Mononuclear cell (primary cell): ENCODE data around the gene PRELID3B. TPM values are rescaled to one million over a fixed set of nuclear protein-coding genes. Genes with fewer than 3 reads are reported as not detected.
"Not testable (repeated sequence)": the region's sequence is repeated elsewhere in the genome, so short reads cannot be mapped to it uniquely, and the experiment has no call there.

Experiments used
- H3K27me3 ChIP-seq: 2 replicates; pipeline ENCODE4 v1.6.0; 2011; ENCODE audit warnings: low read length, control low read depth; ENCODE audit not compliant: insufficient read depth
- H3K4me1 ChIP-seq: 2 replicates; pipeline ENCODE4 v1.5.1; 2011; ENCODE audit warnings: mild to moderate bottlenecking, low read length, control low read depth; ENCODE audit not compliant: insufficient read depth
- H3K4me3 ChIP-seq: 2 replicates; pipeline ENCODE4 v1.5.1; 2011; ENCODE audit warnings: mild to moderate bottlenecking, low read length, moderate library complexity
- H3K9me3 ChIP-seq: 2 replicates; pipeline ENCODE4 v1.5.1; 2011; ENCODE audit warnings: low read depth, mild to moderate bottlenecking, control low read depth, low read length
- total RNA-seq: library from RNA; depleted of rRNA; stranded (reverse); fragments of >200 nt; gene quantifications from one replicate; pipeline ENCODE4 v1.2.3, GENCODE V29; 2012

PRELID3B gene
- total RNA-seq, 1 donor: 72.8 TPM

DNA sequence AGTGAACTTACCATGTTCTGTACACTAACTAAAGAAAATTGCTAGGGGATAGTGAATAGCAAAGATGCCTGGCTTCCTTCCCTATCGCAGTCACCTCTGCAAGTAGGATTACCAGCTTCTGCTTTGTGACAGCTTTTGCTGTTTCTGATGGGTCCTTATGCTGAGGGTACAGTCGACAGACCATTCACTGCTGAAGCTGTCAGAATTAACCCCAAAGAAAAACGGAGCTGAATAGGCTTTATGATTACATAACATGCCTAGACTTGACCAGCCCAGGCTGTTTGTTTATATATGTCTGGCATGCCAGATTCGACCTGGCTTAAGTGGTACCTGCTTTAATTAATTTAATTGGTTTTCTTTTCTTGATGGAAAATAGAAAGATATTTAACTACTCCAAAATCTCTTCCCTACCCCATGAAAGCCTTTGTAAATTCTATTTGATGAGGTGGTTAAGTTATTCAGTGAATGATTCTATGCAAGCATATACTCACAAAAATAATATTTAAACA is 21.7 kb upstream of the PRELID3B start:
- Histone ChIP-seq H3K4me3 (no peak overlapping the region), H3K4me1 (peaks cover 6% of the 10 kb centered on the region), H3K27me3 (peaks cover 15% of the 10 kb centered on the region), H3K9me3 (no peaks in the 10 kb centered on the region)

- Histone ChIP-seq H3K4me1 (peaks cover 1% of the 10 kb centered on the region), H3K4me3 (no peak overlapping the region), H3K27me3 (peaks cover 15% of the 10 kb centered on the region), H3K9me3 (no peaks in the 10 kb centered on the region)
Observed at GRCh38 chr20:59063358-59064213, 21.0 kb upstream of the PRELID3B start.

DNA sequence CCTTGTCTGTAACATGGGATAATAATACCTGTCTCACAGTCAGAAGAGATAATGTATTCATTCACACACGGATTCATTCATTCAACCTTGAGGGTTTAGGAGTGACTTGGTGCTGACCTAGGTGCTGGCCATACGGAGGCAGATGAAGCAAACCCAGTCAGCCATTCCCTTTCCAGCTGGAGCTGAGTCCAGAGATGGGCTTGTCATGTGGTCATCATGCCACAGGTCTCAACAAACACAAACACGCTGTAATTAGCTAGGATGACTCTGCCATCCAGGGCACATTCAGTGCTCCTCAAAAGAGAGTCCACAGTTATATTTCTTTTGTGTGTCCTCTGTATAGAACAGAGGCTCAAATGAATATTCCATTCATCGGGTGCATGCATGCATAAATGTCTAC is 19.5 kb upstream of the PRELID3B start:
- Histone ChIP-seq H3K4me3 (no peak overlapping the region), H3K4me1 (no peaks in the 10 kb centered on the region), H3K27me3 (peaks cover 15% of the 10 kb centered on the region), H3K9me3 (no peaks in the 10 kb centered on the region)

DNA sequence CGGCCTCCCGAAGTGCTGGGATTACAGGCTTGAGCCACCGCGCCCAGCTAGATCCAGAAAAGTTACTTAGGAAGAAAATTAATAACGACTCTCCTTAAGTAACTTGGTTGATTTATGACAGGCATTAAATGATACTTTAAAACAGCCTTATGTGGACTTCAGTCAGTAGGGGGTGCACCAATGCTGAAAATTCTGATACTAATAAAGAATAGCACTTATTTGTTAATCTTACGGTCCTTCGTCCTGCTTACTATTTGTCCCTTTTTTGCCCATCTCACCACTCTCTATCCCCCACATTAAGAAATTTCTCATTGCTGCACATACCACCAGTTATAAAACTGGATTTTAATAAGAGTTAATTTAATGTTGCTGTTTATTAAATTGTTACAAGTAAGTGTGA is 12.7 kb upstream of the PRELID3B start:
- peaks cover 10% of the 10 kb centered on the region for H3K27me3 ChIP-seq

DNA sequence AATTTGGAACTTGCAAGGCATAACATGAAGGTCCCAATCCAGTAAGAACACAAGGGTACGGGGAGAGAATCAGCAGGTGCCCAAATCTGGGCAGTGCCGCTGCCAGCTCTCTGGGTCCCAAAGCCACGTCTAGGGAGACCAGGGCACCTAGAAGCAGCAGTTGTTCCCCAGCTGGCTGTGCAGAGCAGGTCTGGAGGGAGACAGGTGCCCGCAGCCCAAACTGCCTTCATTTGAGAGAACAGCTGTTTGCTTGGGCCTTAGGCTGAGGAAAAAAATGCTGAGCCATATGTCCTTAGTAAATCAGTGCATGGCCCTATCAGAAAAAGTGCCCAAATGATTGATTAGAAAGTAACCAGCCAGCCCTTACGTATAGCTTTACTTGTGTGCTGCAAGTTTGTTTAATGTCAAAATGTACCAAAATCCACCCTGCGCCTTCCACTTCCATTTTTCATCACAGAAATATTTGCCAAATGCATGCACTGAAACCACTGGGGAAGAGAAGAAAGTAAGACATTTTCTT is 9.1 kb upstream of the PRELID3B start:
- Histone ChIP-seq H3K4me3 (no peak overlapping the region), H3K4me1 (no peaks in the 10 kb centered on the region)

More for the DNA sequence above, 12.7 kb upstream of the PRELID3B start:
- no peaks in the 10 kb centered on the region for H3K4me1 ChIP-seq
- no peak overlapping the region for H3K4me3 ChIP-seq
- peaks cover 4% of the 10 kb centered on the region for H3K9me3 ChIP-seq

GRCh38 chr20:59050437-59050836 is 7.9 kb upstream of the PRELID3B start:
- no peaks in the 10 kb centered on the region for H3K9me3 ChIP-seq
- H3K4me1 ChIP-seq: no peaks in the 10 kb centered on the region
- peaks cover 9% of the 10 kb centered on the region for H3K27me3 ChIP-seq
- H3K4me3 ChIP-seq: no peak overlapping the region

More for the DNA sequence above, 9.1 kb upstream of the PRELID3B start:
- Histone ChIP-seq H3K27me3 (peaks cover 11% of the 10 kb centered on the region), H3K9me3 (peaks cover under 1% of the 10 kb centered on the region)

DNA sequence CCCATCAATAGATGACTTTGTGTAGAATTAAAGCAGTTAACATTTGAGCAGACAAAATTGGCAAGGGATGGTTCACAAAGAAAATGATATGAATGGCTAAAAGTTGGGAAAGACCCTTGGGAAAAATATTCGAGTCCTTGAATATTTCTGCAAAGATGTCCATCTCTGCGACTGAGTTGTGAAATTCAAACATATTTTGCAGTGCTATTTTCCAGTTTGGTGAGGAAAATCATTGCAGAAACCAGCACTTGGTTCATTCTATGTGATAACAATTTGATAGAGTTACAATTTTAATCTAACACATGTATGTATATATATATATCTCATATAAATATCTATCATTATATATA is 6.1 kb upstream of the PRELID3B start:
- H3K27me3 ChIP-seq: peaks cover 9% of the 10 kb centered on the region
- H3K4me1 ChIP-seq: peaks cover 3% of the 10 kb centered on the region
- no peaks in the 10 kb centered on the region for H3K9me3 ChIP-seq
- no peak overlapping the region for H3K4me3 ChIP-seq

GRCh38 chr20:59047938-59048680 is 5.5 kb upstream of the PRELID3B start:
- Histone ChIP-seq H3K9me3 (no peaks in the 10 kb centered on the region), H3K27me3 (peaks cover 9% of the 10 kb centered on the region), H3K4me1 (peaks cover 9% of the 10 kb centered on the region), H3K4me3 (no peak overlapping the region)

- Histone ChIP-seq H3K4me3 (no peak overlapping the region), H3K9me3 (no peaks in the 10 kb centered on the region), H3K4me1 (peaks cover 15% of the 10 kb centered on the region), H3K27me3 (peaks cover 9% of the 10 kb centered on the region)
Observed at GRCh38 chr20:59046862-59047261, 4.3 kb upstream of the PRELID3B start.

DNA sequence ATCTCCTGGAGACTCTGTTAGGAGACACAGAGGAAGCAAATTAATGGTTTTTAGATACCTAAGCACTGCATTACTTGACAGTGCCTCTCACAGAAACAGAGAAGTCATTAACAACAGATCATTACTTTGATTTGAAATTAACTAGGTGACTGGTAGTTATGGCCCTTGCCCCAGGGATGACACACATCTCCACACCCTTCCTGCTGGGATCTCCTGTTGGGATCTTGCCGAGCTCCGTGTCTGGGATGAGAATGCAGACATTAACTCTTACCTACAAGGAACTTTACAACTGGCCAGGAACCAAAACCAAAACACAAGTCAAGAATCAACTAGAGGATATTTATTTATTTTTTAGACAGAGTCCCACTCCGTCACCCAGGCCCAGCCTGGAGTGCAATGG is 2.2 kb upstream of the PRELID3B start:
- H3K9me3 ChIP-seq: no peaks in the 10 kb centered on the region
- no peak overlapping the region for H3K4me3 ChIP-seq
- peaks cover 36% of the 10 kb centered on the region for H3K4me1 ChIP-seq
- no peaks in the 10 kb centered on the region for H3K27me3 ChIP-seq

DNA sequence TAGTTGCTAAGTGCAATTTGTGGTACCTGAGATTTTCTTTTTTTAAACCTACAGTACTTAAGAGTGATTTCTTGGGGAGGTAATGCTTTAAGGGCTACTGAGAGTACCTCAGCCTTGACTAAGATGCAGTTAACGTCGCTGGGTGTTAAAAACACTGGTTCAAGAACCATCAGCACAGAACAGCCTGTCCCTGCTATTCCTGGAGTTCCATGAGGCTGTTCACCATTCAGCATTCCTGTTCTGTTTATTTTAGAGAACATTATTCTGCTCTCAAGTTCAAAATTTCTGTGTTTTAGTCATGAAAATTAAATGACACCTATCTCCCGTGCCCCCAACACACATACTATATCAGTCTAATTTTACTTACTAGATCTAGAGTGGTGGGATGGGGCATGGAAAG is 1.7 kb upstream of the PRELID3B start:
- peaks cover 39% of the 10 kb centered on the region for H3K4me1 ChIP-seq
- H3K4me3 ChIP-seq: no peak overlapping the region
- H3K9me3 ChIP-seq: no peaks in the 10 kb centered on the region
- H3K27me3 ChIP-seq: no peaks in the 10 kb centered on the region

DNA sequence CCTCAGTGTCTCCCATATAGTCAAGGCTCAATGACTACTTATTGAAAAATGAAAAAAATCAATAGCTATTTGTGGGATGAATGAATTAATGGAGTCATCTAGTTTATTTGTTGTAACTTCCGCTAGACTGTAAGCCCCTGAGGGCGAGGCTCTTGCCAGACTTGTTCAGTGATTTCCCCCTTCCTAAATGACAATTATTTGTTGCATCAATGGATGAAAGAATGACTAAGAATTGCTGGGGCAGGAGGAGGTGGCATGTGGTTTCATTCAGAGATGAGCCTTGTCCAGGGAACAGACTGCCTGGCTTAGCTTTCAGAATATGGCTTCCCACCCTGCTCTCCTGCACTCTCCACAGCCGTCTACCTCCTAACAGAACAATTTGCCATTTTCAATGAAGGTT is 1.1 kb upstream of the PRELID3B start:
- no peaks in the 10 kb centered on the region for H3K27me3 ChIP-seq
- H3K4me3 ChIP-seq: no peak overlapping the region
- H3K4me1 ChIP-seq: peaks cover 39% of the 10 kb centered on the region
- no peaks in the 10 kb centered on the region for H3K9me3 ChIP-seq

DNA sequence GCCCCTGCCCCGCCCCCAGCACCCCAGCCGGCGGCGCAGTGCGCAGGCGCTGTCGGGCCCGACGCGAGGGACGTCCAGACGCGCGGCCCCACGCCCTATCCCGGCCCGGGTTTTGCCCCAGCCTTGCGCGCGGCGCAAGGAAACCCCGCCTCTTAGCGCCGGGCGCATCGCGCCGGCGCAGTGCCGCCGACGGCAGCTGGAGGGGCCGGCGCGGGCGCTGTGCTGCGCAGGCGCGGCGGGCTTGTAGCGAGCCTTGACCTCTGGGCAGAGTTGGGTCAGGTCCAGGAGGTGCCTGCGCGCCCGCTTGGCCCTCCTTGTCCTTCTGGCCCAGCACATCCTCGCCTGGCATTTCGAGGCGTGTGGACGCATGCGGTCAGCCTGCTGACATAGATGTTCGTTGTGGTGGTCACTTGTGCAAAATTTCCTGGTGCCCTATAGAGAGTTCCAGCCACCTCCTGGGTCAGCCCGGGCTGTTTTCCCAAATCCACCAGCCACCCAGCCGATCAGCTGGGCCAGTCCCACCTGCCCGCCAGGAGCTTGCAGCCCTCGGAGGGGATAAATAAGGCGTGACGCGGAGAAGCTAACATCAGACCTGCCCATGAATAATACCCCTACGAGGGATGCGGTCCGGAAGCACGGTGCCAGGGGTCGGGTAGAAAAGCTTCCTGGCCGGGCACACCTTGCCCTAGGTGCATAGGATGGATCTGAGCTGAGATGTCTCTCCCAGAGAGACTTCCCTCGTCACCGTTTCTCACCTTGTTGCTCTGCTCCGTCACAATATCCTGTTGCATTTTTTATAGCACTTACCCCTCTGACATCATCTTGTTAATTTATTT is 428 bp upstream of the PRELID3B start:
- Histone ChIP-seq H3K27me3 (no peaks in the 10 kb centered on the region), H3K4me3 (peak overlapping the region; percentile 80), H3K4me1 (peaks cover 39% of the 10 kb centered on the region), H3K9me3 (no peaks in the 10 kb centered on the region)

- H3K4me3 ChIP-seq: peak overlapping the region; percentile 80
- not testable (repeated sequence) for H3K9me3 ChIP-seq, H3K27me3 ChIP-seq
- peaks cover 39% of the 10 kb centered on the region for H3K4me1 ChIP-seq
Observed at GRCh38 chr20:59041487-59041886, 1.1 kb downstream of the PRELID3B start.
